Fibroblast of the aortic adventitia (primary cell): ENCODE data around the gene GDI1. TPM values are rescaled to one million over a fixed set of nuclear protein-coding genes. Genes with fewer than 3 reads are reported as not detected.
A peak's percentile ranks its signal among the peaks of the same experiment; 100 is the strongest.
"Not testable (repeated sequence)": the region's sequence is repeated elsewhere in the genome, so short reads cannot be mapped to it uniquely, and the experiment has no call there.

Experiments used
- DNase-seq: peaks from one replicate; pipeline ENCODE4 v3.0.0-alpha.2; 2010; ENCODE audit warnings: low read depth
- H3K4me3 ChIP-seq: 2 replicates; pipeline ENCODE4 v1.5.1; 2011; ENCODE audit warnings: low read depth, mild to moderate bottlenecking, control low read depth, low read length, moderate library complexity
- total RNA-seq: library from RNA; depleted of rRNA; stranded (reverse); fragments of >200 nt; gene quantifications from 2 replicates; pipeline ENCODE4 v1.2.3, GENCODE V29; 2012; ENCODE audit warnings: low replicate concordance
- TF ChIP-seq, protein P1 (sequence below): IDR thresholded peaks from 2 replicates; pipeline ENCODE4 v1.5.1; 2011; ENCODE audit warnings: mild to moderate bottlenecking, low read length, control low read depth, inconsistent platforms; ENCODE audit not compliant: insufficient read depth

The GDI1 gene
- total RNA-seq, 1 donor: 115 TPM

DNA sequence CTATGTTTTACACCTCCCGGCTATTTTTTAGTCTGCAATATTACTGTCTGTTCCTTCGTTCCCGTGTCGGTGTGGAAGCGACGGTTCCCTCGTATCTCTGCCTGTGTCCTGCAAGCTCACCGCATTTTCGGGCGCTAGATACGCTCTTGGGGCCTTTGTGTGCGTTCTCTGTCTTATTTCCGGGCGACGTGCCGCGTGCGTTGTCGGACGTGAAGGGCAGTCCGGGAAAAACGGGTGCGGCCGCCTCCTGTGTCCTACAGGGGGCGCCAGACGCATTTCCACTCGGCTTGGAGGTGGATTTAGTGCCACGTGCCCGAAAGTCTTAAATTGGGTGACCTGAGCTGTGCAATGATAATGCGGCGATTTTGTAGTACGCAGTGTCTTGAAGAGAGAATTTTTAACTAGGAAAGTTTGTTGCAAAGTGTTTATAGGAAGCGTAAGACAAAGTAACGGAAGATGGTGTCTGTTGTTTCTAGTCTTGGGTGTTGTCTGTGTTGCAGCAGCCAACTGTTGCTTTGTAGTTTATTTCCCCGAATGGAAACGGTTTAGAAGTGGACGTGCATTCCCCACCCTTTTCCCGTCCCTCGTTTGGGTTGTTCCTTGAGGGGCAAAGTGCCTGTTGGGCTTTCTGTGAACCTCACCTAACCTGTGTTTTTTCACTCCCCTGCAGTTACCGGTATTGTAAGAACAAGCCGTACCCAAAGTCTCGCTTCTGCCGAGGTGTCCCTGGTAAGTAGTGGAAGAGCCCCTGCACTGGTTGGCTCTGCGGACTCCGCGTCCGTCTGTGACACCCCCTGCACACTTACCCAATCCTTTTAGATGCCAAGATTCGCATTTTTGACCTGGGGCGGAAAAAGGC is 38.1 kb upstream of the GDI1 start:
- peak overlapping the region; percentile 71 for H3K4me3 ChIP-seq
- TF ChIP-seq, protein P1, sequence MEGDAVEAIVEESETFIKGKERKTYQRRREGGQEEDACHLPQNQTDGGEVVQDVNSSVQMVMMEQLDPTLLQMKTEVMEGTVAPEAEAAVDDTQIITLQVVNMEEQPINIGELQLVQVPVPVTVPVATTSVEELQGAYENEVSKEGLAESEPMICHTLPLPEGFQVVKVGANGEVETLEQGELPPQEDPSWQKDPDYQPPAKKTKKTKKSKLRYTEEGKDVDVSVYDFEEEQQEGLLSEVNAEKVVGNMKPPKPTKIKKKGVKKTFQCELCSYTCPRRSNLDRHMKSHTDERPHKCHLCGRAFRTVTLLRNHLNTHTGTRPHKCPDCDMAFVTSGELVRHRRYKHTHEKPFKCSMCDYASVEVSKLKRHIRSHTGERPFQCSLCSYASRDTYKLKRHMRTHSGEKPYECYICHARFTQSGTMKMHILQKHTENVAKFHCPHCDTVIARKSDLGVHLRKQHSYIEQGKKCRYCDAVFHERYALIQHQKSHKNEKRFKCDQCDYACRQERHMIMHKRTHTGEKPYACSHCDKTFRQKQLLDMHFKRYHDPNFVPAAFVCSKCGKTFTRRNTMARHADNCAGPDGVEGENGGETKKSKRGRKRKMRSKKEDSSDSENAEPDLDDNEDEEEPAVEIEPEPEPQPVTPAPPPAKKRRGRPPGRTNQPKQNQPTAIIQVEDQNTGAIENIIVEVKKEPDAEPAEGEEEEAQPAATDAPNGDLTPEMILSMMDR: peak; percentile 79
- DNase-seq: peak; percentile 82

DNA sequence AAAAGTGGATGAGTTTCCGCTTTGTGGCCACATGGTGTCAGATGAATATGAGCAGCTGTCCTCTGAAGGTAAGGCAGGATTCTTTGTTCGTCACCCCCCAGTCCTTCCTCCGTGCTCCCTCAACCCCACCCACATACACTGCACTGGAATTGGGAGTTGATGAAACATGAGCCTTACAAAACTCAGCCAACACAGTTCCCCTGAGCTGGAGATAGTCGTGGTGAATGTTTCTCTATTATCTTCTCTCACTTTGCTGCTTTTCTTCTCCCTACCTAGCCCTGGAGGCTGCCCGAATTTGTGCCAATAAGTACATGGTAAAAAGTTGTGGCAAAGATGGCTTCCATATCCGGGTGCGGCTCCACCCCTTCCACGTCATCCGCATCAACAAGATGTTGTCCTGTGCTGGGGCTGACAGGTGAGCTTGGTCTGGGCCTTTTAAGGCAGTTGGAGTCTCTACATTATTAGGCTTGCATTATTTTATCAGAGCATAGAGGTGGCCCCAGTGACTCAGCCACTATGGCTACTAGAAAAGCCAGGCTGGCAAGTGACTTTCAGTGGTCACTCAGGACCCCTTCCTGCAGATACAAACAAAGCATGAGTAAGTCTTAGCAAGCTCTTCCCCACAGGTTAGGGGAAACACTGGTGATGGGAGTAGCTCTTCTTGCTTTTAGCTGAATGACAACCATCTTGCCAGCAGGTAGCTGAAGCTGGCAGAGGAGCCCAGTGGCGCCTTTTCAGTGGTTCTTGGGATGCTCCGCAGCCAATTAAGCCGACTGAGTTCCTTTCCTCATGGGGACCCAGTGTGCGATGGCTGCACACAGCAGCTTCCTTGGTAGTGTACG is 37.2 kb upstream of the GDI1 start:
- H3K4me3 ChIP-seq: peak overlapping the region; percentile 71
- TF ChIP-seq, protein P1: no peak
- DNase-seq: no peak

DNA sequence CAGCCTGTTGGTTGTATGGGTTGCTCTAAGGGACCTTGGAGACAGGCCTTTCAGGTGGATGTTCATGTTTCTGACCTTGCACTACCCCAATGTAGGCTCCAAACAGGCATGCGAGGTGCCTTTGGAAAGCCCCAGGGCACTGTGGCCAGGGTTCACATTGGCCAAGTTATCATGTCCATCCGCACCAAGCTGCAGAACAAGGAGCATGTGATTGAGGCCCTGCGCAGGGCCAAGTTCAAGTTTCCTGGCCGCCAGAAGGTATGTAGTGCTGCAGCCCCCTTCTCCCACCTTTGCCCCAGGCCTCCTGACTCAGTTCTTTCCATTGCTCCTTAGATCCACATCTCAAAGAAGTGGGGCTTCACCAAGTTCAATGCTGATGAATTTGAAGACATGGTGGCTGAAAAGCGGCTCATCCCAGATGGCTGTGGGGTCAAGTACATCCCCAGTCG is 36.6 kb upstream of the GDI1 start:
- peak overlapping the region; percentile 71 for H3K4me3 ChIP-seq
- DNase-seq: not testable (repeated sequence)

DNA sequence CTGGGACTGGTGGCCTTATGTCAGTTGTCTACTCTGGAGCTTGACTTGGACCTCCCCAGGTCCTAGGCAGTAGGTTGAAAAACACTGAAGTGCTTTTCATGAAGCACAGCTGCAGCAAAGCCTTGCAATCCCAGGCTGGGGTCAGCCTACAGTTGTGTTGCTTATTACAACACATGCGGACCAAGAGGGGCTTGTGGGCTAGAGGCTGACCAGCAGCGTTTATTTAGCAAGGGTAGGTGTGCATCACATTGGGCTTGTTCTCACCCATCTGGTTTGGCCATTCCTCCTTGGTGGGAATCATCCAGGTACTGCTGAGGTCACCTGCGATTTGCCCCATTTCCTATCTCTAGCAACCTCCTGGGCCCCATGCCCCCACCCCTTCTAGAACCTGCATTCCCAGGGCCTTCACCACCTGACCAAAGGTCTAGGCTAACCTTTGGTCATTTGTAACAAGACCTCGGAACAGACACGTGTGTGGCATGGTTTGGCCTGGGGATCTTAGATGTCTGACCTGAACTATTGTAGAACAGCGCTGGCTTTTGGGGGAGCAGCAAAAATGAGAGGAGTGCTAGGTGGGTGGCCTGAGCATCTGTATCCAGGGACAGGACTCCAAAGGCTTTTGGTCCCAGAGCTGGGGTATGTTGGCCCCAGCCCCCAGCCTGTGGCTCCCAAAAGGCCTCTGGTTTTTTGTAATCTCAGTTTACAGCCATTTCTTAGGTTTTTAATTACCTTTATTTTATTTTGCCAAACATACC is 35.7 kb upstream of the GDI1 start:
- DNase-seq: peak; percentile 48
- TF ChIP-seq, protein P1: no peak
- no peak overlapping the region for H3K4me3 ChIP-seq

DNA sequence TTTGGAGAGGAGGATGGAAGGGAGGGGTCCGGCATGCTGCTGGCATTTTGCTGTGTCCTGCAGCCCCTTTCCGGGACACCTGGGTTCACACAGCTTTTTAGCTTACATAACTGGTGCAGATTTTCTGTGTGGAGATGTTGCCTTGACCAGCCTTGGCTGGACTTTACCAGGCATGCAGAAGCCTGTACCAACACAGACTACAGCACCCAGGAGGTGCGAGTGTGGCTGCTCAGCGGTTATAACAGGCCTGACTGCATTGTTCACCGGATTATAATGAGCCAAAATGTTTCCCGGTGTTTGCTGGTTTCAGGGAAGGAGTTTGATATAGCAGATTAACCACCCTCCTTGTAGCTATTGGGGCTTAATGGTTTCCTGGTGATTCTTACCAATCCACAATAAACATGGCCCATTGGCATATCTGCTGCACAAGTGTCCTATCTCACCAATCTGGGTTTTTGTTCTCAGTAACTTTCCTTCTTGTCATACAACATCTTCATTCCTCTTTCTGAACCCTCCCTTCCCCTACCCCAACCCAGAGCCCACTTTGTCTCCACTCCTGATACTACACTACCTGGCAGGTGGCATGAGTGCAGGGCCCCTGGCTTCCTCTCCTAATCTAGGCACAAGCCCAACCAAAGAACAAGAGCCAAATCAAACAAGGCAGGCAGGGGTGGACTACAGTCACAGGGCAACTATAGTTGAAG is 34.9 kb upstream of the GDI1 start:
- DNase-seq: peak; percentile 26
- H3K4me3 ChIP-seq: no peak overlapping the region

DNA sequence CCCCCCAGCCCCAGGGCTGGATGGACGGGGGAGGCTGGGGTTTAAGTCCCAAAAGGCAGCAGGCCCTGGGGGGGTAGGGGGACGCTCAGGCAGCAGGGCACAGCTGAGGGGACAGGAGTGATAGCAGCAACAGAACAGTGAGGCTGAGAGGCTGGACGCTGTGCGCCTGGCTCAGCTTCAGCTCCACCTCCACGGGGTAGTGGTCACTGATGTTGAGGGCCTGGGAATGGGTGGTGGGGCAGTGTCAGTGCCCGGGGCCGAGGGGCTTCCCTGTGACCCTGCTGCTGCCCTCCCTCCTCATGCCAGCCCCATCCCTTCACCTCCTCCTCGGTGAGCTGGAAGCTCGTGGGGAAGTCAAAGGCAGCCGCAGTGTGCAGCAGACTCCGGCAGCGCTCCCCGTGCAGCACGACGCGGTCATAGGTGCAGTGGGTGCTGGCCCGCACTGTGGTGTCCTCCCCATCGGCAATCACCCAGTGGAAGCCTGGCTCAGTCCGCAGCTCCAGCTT is 34.3 kb upstream of the GDI1 start:
- H3K4me3 ChIP-seq: no peak overlapping the region
- DNase-seq: no peak
- TF ChIP-seq, protein P1: no peak

More for the DNA sequence above, 34.9 kb upstream of the GDI1 start:
- TF ChIP-seq, protein P1: no peak
